Gastrocnemius medialis (tissue), 4 donors: ENCODE measurements around the gene CD79A.

Experiments used
- POLR2A ChIP-seq, 2 donors: fragments of 450-650 bp; IDR thresholded peaks; one replicate each; pipeline ENCODE4 v1.6.1; 2017; ENCODE audit warnings: antibody characterized with exemption in 2 of 2, mild to moderate bottlenecking in 2 of 2, moderate library complexity in 2 of 2
- TF ChIP-seq, protein P1 (sequence below), 5 experiments: fragments of 450-650 bp in 3 of 5; fragments of 200-600 bp in 2 of 5; sonication (generic) in 2 of 5; IDR thresholded peaks in 4 of 5; conservative IDR thresholded peaks in 1 of 5; 1 replicate in 4 of 5; 2 replicates in 1 of 5; pipeline ENCODE4 v1.5.1; 2016 to 2019; ENCODE audit warnings: antibody characterized with exemption in 5 of 5, mild to moderate bottlenecking in 3 of 5, moderate library complexity in 3 of 5

- no peak for TF ChIP-seq POLR2A (IDR thresholded peaks at IDR 0.05)
- TF ChIP-seq, protein P1, sequence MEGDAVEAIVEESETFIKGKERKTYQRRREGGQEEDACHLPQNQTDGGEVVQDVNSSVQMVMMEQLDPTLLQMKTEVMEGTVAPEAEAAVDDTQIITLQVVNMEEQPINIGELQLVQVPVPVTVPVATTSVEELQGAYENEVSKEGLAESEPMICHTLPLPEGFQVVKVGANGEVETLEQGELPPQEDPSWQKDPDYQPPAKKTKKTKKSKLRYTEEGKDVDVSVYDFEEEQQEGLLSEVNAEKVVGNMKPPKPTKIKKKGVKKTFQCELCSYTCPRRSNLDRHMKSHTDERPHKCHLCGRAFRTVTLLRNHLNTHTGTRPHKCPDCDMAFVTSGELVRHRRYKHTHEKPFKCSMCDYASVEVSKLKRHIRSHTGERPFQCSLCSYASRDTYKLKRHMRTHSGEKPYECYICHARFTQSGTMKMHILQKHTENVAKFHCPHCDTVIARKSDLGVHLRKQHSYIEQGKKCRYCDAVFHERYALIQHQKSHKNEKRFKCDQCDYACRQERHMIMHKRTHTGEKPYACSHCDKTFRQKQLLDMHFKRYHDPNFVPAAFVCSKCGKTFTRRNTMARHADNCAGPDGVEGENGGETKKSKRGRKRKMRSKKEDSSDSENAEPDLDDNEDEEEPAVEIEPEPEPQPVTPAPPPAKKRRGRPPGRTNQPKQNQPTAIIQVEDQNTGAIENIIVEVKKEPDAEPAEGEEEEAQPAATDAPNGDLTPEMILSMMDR (IDR thresholded peaks at IDR 0.05 in 4 of 5, conservative IDR thresholded peaks at IDR 0.05 in 1 of 5), result no peak
Measured at GRCh38 chr19:41877916-41878905, 1.1 kb downstream of the CD79A start.
